Chondrocyte (in vitro differentiated cells): ENCODE measurements around the gene UBE3D. TPM values are rescaled to one million over a fixed set of nuclear protein-coding genes. Genes with fewer than 3 reads are reported as not detected.

Experiments used
- DNase-seq: peaks from one replicate; pipeline ENCODE4 v3.0.0; 2021; ENCODE audit warnings: mixed read lengths, low spot score
- H3K27ac Mint-ChIP-seq: one replicate; pipeline ENCODE4 v1.8.0; 2021; ENCODE audit warnings: mild to moderate bottlenecking, moderate library complexity, mixed read lengths; ENCODE audit not compliant: unreplicated experiment
- H3K27me3 Mint-ChIP-seq: 2 replicates; pipeline ENCODE4 v1.8.0; 2021; ENCODE audit warnings: low read depth, mixed read lengths
- H3K36me3 Mint-ChIP-seq: 2 replicates; pipeline ENCODE4 v1.8.0; 2021; ENCODE audit warnings: low read depth, mixed read lengths
- H3K4me1 Mint-ChIP-seq: 2 replicates; pipeline ENCODE4 v1.8.0; 2021; ENCODE audit warnings: low read depth, mild to moderate bottlenecking, mixed read lengths
- H3K4me3 Mint-ChIP-seq: one replicate; pipeline ENCODE4 v1.8.0; 2021; ENCODE audit warnings: mild to moderate bottlenecking, moderate library complexity, mixed read lengths; ENCODE audit not compliant: unreplicated experiment
- H3K9me3 Mint-ChIP-seq: 2 replicates; pipeline ENCODE4 v1.8.0; 2021; ENCODE audit warnings: low read depth, mixed read lengths
- total RNA-seq: library from RNA; stranded (reverse); gene quantifications from 3 replicates; pipeline ENCODE4 v1.2.1, GENCODE V29; 2021
- TF ChIP-seq, protein P1 (sequence below): fragments of 200-600 bp; sonication (generic); IDR thresholded peaks from 2 replicates; pipeline ENCODE4 v1.5.0; 2021; ENCODE audit warnings: antibody characterized with exemption, mild to moderate bottlenecking, moderate library complexity

The UBE3D gene
- total RNA-seq, 1 donor from 2014 or later, result 3.0 TPM

DNA sequence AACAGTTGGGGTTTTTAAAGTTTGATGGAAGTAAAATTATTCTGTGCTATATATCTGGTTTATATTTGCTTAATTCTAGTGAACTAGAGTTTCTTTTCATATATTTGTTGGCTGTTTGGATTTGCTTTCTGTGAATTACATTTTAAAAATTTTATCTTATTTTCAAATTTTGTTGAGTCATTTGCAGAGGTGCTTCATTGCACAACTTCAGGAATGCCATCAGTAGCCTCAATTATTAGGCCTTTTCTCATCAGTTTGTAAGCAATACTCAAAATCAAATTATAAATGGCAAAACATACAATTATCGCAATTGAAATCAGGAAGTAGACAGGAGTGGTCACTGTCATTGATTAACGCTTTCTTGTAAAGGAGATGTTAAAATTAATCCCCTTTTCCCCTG lies 96.9 kb downstream of the UBE3D start:
- Mint-ChIP-seq H3K4me3 (no peak overlapping the region), H3K9me3 (peaks cover 5% of the 10 kb centered on the region), H3K27me3 (no peaks in the 10 kb centered on the region), H3K27ac (no peak overlapping the region), H3K4me1 (peaks cover 6% of the 10 kb centered on the region), H3K36me3 (peaks cover 3% of the 10 kb centered on the region)
- TF ChIP-seq, protein P1, sequence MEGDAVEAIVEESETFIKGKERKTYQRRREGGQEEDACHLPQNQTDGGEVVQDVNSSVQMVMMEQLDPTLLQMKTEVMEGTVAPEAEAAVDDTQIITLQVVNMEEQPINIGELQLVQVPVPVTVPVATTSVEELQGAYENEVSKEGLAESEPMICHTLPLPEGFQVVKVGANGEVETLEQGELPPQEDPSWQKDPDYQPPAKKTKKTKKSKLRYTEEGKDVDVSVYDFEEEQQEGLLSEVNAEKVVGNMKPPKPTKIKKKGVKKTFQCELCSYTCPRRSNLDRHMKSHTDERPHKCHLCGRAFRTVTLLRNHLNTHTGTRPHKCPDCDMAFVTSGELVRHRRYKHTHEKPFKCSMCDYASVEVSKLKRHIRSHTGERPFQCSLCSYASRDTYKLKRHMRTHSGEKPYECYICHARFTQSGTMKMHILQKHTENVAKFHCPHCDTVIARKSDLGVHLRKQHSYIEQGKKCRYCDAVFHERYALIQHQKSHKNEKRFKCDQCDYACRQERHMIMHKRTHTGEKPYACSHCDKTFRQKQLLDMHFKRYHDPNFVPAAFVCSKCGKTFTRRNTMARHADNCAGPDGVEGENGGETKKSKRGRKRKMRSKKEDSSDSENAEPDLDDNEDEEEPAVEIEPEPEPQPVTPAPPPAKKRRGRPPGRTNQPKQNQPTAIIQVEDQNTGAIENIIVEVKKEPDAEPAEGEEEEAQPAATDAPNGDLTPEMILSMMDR, result no peak
- no peak for DNase-seq

DNA sequence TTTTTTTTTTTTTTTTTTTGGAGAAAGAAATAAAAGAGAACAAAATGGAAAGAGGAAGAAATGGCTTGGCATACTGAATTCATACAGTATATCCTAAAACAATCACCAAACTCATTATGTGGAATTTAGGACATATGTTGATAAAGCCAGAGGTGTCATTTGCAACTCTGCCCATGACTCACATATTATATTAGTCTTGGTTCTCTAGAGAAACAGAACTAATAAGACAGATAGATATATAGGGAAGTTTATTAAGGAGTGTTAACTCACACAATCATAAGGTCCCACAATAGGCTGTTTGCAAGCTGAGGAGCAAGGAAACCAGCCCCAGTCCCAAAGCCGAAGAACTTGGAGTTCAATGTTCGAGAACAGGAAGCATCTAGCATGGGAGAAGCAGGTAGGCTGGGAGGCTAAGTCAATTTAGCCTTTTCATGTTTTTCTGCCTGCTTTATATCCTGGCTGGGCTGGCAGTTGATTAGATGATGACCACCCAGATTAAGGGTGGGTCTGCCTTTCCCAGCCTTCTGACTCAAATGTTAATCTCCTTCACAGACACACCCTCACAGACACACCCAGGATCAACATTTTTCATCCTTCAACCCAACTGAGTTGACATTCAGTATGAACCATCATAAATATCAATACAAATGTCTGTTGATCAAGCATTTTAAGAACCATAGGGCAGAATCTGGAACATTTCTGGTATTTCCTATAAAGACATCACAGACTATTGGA lies 102.3 kb downstream of the UBE3D start:
- peaks cover 12% of the 10 kb centered on the region for H3K4me1 Mint-ChIP-seq
- TF ChIP-seq, protein P1, result no peak
- no peak overlapping the region for H3K27ac Mint-ChIP-seq
- H3K9me3 Mint-ChIP-seq, result no peaks in the 10 kb centered on the region
- no peaks in the 10 kb centered on the region for H3K27me3 Mint-ChIP-seq
- no peak for DNase-seq
- no peak overlapping the region for H3K4me3 Mint-ChIP-seq
- peaks cover 1% of the 10 kb centered on the region for H3K36me3 Mint-ChIP-seq

- Mint-ChIP-seq H3K4me1 (peaks cover 41% of the 10 kb centered on the region), H3K36me3 (no peaks in the 10 kb centered on the region), H3K27me3 (no peaks in the 10 kb centered on the region), H3K9me3 (no peaks in the 10 kb centered on the region), H3K27ac (peak overlapping the region; percentile 24), H3K4me3 (no peak overlapping the region)
- no peak for DNase-seq
- TF ChIP-seq, protein P1, result no peak
Measured at GRCh38 chr6:82959385-82959941, 106.2 kb downstream of the UBE3D start.

- H3K27ac Mint-ChIP-seq, result no peak overlapping the region
Measured at GRCh38 chr6:82958551-82958950, 107.1 kb downstream of the UBE3D start.

GRCh38 chr6:82957868-82958245 lies 107.8 kb downstream of the UBE3D start:
- Mint-ChIP-seq H3K36me3 (no peaks in the 10 kb centered on the region), H3K27ac (no peak overlapping the region), H3K27me3 (no peaks in the 10 kb centered on the region), H3K9me3 (no peaks in the 10 kb centered on the region), H3K4me3 (no peak overlapping the region), H3K4me1 (peaks cover 51% of the 10 kb centered on the region)
- DNase-seq, result no peak
- TF ChIP-seq, protein P1, result no peak

More at GRCh38 chr6:82958551-82958950, 107.1 kb downstream of the UBE3D start:
- no peak overlapping the region for H3K4me3 Mint-ChIP-seq
- peaks cover 49% of the 10 kb centered on the region for H3K4me1 Mint-ChIP-seq
- no peaks in the 10 kb centered on the region for H3K36me3 Mint-ChIP-seq
- DNase-seq, result no peak
- TF ChIP-seq, protein P1, result no peak
- H3K27me3 Mint-ChIP-seq, result no peaks in the 10 kb centered on the region
- H3K9me3 Mint-ChIP-seq, result no peaks in the 10 kb centered on the region
